Measurements from ENCODE around the gene SLC20A1.

SLC20A1 gene

GRCh38 chr2:112645310-112646101 lies at the start of gene SLC20A1:
Gene SLC20A1 (plus strand): TSS chr2:112645939. CDS start chr2:112646829, 890 bp downstream.
- peaks cover 20% of the 10 kb centered on the region for H3K4me1 ChIP-seq (ENCODE audit: control insufficient read depth, insufficient read depth, low read length)
- H3K9ac ChIP-seq (ENCODE audit: low read length in 2 of 2), result peak within 1 kb of the TSS; percentile 85 to 86
- H3K36me3 ChIP-seq (ENCODE audit: control insufficient read depth in 2 of 2, insufficient read depth in 2 of 2, low read length in 2 of 2), result peaks cover 3 to 16% of the 10 kb centered on the region in 2 donors
- H3K4me3 ChIP-seq (ENCODE audit: low read length in 2 of 2), result peak within 1 kb of the TSS; percentile 83 to 87
- H3K9me3 ChIP-seq (ENCODE audit: control insufficient read depth in 2 of 2, low read length in 2 of 2), result no peaks in the 10 kb centered on the region
- H3K27ac ChIP-seq (ENCODE audit: low read length), result peak within 1 kb of the TSS; percentile 88
- H3K27me3 ChIP-seq (ENCODE audit: control insufficient read depth in 1 of 2, insufficient read depth in 2 of 2, low read length in 2 of 2), result no peaks in the 10 kb centered on the region

GRCh38 chr2:112597537-112598322 lies 48.0 kb upstream of the SLC20A1 start:
- no peaks in the 10 kb centered on the region for H3K9me3 ChIP-seq (ENCODE audit: control insufficient read depth in 2 of 2, low read length in 2 of 2)
- H3K36me3 ChIP-seq (ENCODE audit: control insufficient read depth in 2 of 2, insufficient read depth in 2 of 2, low read length in 2 of 2), result peaks cover 0 to 4% of the 10 kb centered on the region in 2 donors
- H3K27ac ChIP-seq (ENCODE audit: low read length), result no peak overlapping the region
- no peak overlapping the region for H3K4me3 ChIP-seq (ENCODE audit: low read length in 2 of 2)
- H3K4me1 ChIP-seq (ENCODE audit: control insufficient read depth, insufficient read depth, low read length), result no peaks in the 10 kb centered on the region
- H3K27me3 ChIP-seq (ENCODE audit: control insufficient read depth in 1 of 2, insufficient read depth in 2 of 2, low read length in 2 of 2), result no peaks in the 10 kb centered on the region
- H3K9ac ChIP-seq (ENCODE audit: low read length in 2 of 2), result no peak overlapping the region

GRCh38 chr2:112600634-112601033 lies 45.1 kb upstream of the SLC20A1 start:
- Histone ChIP-seq H3K36me3 (ENCODE audit: control insufficient read depth in 2 of 2, insufficient read depth in 2 of 2, low read length in 2 of 2) (no peaks in the 10 kb centered on the region), H3K27ac (ENCODE audit: low read length) (no peak overlapping the region), H3K9ac (ENCODE audit: low read length in 2 of 2) (no peak overlapping the region), H3K4me3 (ENCODE audit: low read length in 2 of 2) (no peak overlapping the region), H3K27me3 (ENCODE audit: control insufficient read depth in 1 of 2, insufficient read depth in 2 of 2, low read length in 2 of 2) (no peaks in the 10 kb centered on the region), H3K9me3 (ENCODE audit: control insufficient read depth in 2 of 2, low read length in 2 of 2) (no peaks in the 10 kb centered on the region), H3K4me1 (ENCODE audit: control insufficient read depth, insufficient read depth, low read length) (no peaks in the 10 kb centered on the region)

GRCh38 chr2:112601754-112602153 lies 44.0 kb upstream of the SLC20A1 start:
- no peak overlapping the region for H3K9ac ChIP-seq (ENCODE audit: low read length in 2 of 2)
- no peak overlapping the region for H3K27ac ChIP-seq (ENCODE audit: low read length)
- H3K36me3 ChIP-seq (ENCODE audit: control insufficient read depth in 2 of 2, insufficient read depth in 2 of 2, low read length in 2 of 2), result no peaks in the 10 kb centered on the region
- H3K4me3 ChIP-seq (ENCODE audit: low read length in 2 of 2), result no peak overlapping the region
- H3K4me1 ChIP-seq (ENCODE audit: control insufficient read depth, insufficient read depth, low read length), result no peaks in the 10 kb centered on the region
- H3K9me3 ChIP-seq (ENCODE audit: control insufficient read depth in 2 of 2, low read length in 2 of 2), result no peaks in the 10 kb centered on the region
- no peaks in the 10 kb centered on the region for H3K27me3 ChIP-seq (ENCODE audit: control insufficient read depth in 1 of 2, insufficient read depth in 2 of 2, low read length in 2 of 2)

GRCh38 chr2:112602917-112603316 lies 42.8 kb upstream of the SLC20A1 start:
- H3K36me3 ChIP-seq (ENCODE audit: control insufficient read depth in 2 of 2, insufficient read depth in 2 of 2, low read length in 2 of 2), result no peaks in the 10 kb centered on the region
- H3K9me3 ChIP-seq (ENCODE audit: control insufficient read depth in 2 of 2, low read length in 2 of 2), result no peaks in the 10 kb centered on the region
- H3K4me1 ChIP-seq (ENCODE audit: control insufficient read depth, insufficient read depth, low read length), result no peaks in the 10 kb centered on the region
- H3K4me3 ChIP-seq (ENCODE audit: low read length in 2 of 2), result no peak overlapping the region
- H3K9ac ChIP-seq (ENCODE audit: low read length in 2 of 2), result no peak overlapping the region
- no peaks in the 10 kb centered on the region for H3K27me3 ChIP-seq (ENCODE audit: control insufficient read depth in 1 of 2, insufficient read depth in 2 of 2, low read length in 2 of 2)
- H3K27ac ChIP-seq (ENCODE audit: low read length), result no peak overlapping the region

- H3K27ac ChIP-seq (ENCODE audit: low read length), result no peak overlapping the region
- H3K9me3 ChIP-seq (ENCODE audit: control insufficient read depth in 2 of 2, low read length in 2 of 2), result no peaks in the 10 kb centered on the region
- no peak overlapping the region for H3K9ac ChIP-seq (ENCODE audit: low read length in 2 of 2)
- H3K36me3 ChIP-seq (ENCODE audit: control insufficient read depth in 2 of 2, insufficient read depth in 2 of 2, low read length in 2 of 2), result no peaks in the 10 kb centered on the region
- H3K4me3 ChIP-seq (ENCODE audit: low read length in 2 of 2), result no peak overlapping the region
- H3K4me1 ChIP-seq (ENCODE audit: control insufficient read depth, insufficient read depth, low read length), result no peaks in the 10 kb centered on the region
- H3K27me3 ChIP-seq (ENCODE audit: control insufficient read depth in 1 of 2, insufficient read depth in 2 of 2, low read length in 2 of 2), result no peaks in the 10 kb centered on the region
Observed at GRCh38 chr2:112603731-112604130, 42.0 kb upstream of the SLC20A1 start.

GRCh38 chr2:112604952-112605351 lies 40.8 kb upstream of the SLC20A1 start:
- Histone ChIP-seq H3K9ac (ENCODE audit: low read length in 2 of 2) (no peak overlapping the region), H3K4me1 (ENCODE audit: control insufficient read depth, insufficient read depth, low read length) (no peaks in the 10 kb centered on the region), H3K9me3 (ENCODE audit: control insufficient read depth in 2 of 2, low read length in 2 of 2) (no peaks in the 10 kb centered on the region), H3K27me3 (ENCODE audit: control insufficient read depth in 1 of 2, insufficient read depth in 2 of 2, low read length in 2 of 2) (no peaks in the 10 kb centered on the region), H3K36me3 (ENCODE audit: control insufficient read depth in 2 of 2, insufficient read depth in 2 of 2, low read length in 2 of 2) (no peaks in the 10 kb centered on the region), H3K4me3 (ENCODE audit: low read length in 2 of 2) (no peak overlapping the region), H3K27ac (ENCODE audit: low read length) (no peak overlapping the region)

- Histone ChIP-seq H3K4me3 (ENCODE audit: low read length in 2 of 2) (no peak overlapping the region), H3K27ac (ENCODE audit: low read length) (no peak overlapping the region), H3K36me3 (ENCODE audit: control insufficient read depth in 2 of 2, insufficient read depth in 2 of 2, low read length in 2 of 2) (no peaks in the 10 kb centered on the region), H3K9me3 (ENCODE audit: control insufficient read depth in 2 of 2, low read length in 2 of 2) (no peaks in the 10 kb centered on the region), H3K27me3 (ENCODE audit: control insufficient read depth in 1 of 2, insufficient read depth in 2 of 2, low read length in 2 of 2) (no peaks in the 10 kb centered on the region), H3K9ac (ENCODE audit: low read length in 2 of 2) (no peak overlapping the region), H3K4me1 (ENCODE audit: control insufficient read depth, insufficient read depth, low read length) (no peaks in the 10 kb centered on the region)
Observed at GRCh38 chr2:112605926-112606325, 39.8 kb upstream of the SLC20A1 start.

GRCh38 chr2:112606547-112606946 lies 39.2 kb upstream of the SLC20A1 start:
- Histone ChIP-seq H3K27me3 (ENCODE audit: control insufficient read depth in 1 of 2, insufficient read depth in 2 of 2, low read length in 2 of 2) (no peaks in the 10 kb centered on the region), H3K27ac (ENCODE audit: low read length) (no peak overlapping the region), H3K9ac (ENCODE audit: low read length in 2 of 2) (no peak overlapping the region), H3K4me3 (ENCODE audit: low read length in 2 of 2) (no peak overlapping the region), H3K4me1 (ENCODE audit: control insufficient read depth, insufficient read depth, low read length) (no peaks in the 10 kb centered on the region), H3K36me3 (ENCODE audit: control insufficient read depth in 2 of 2, insufficient read depth in 2 of 2, low read length in 2 of 2) (no peaks in the 10 kb centered on the region), H3K9me3 (ENCODE audit: control insufficient read depth in 2 of 2, low read length in 2 of 2) (no peaks in the 10 kb centered on the region)

- Histone ChIP-seq H3K4me1 (ENCODE audit: control insufficient read depth, insufficient read depth, low read length) (no peaks in the 10 kb centered on the region), H3K4me3 (ENCODE audit: low read length in 2 of 2) (no peak overlapping the region), H3K27me3 (ENCODE audit: control insufficient read depth in 1 of 2, insufficient read depth in 2 of 2, low read length in 2 of 2) (no peaks in the 10 kb centered on the region), H3K9ac (ENCODE audit: low read length in 2 of 2) (no peak overlapping the region), H3K9me3 (ENCODE audit: control insufficient read depth in 2 of 2, low read length in 2 of 2) (no peaks in the 10 kb centered on the region), H3K27ac (ENCODE audit: low read length) (no peak overlapping the region), H3K36me3 (ENCODE audit: control insufficient read depth in 2 of 2, insufficient read depth in 2 of 2, low read length in 2 of 2) (no peaks in the 10 kb centered on the region)
Observed at GRCh38 chr2:112607680-112608438, 37.9 kb upstream of the SLC20A1 start.
